NCI-H510A treated with DMSO at 0.1 percent for 48 hours (cell line): Measurements from ENCODE around the gene OMD.
"Not testable (repeated sequence)": the region's sequence is repeated elsewhere in the genome, so short reads cannot be mapped to it uniquely, and the experiment has no call there.

ENCODE experiments used
- DNase-seq: peaks from one replicate; lab custom pipeline; 2025; lab: John Stamatoyannopoulos, UW

OMD gene

DNA sequence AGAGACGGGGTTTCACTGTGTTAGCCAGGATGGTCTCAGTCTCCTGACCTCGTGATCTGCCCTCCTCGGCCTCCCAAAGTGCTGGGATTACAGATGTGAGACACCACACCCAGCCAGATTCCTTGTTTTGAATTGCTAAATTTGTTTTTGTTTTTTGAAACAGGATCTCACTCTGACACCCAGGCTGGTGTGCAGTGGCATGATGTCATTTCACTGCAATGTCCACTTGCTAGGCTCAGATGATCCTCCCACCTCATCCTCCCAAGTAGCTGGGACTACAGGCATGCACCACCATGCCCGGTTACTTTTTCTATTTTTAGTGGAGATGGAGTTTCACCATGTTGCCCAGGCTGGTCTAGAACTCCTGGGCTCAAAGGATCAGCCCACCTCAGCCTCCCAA lies 13.1 kb downstream of the OMD start:
- not testable (repeated sequence) for DNase-seq

DNA sequence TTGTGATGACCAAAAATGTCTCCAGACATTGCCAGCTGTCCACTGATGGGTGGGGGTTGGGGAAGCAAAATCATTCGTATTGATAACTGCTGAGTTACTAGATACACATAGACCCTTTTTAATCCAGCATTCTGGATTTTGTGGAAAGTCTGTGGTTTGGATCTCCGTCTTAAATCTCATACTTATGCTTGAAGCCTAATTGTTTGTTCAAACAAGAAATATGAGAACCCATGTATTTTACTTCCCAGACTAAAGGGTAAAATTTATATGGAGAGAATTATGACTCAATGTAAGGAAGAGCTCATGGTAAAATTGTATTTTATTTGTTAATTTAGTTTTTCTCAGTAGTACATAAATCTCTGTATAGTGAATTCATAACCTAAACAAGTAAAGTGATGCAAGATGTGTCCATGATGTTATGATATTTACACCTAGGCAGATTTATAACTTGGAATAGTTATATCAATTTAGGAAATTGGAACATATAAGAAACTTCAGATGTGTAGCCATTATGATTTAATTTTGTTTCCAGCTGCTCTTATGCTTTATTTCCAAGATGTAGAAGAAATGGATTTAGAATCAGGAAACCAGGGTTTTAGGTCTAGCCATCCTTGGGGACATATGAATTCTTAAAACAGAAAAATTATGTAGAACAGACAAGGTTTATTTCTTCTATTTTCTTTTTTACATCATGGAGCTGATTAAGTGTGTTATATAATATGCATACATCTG lies 15.4 kb downstream of the OMD start:
- DNase-seq, result no peak

DNA sequence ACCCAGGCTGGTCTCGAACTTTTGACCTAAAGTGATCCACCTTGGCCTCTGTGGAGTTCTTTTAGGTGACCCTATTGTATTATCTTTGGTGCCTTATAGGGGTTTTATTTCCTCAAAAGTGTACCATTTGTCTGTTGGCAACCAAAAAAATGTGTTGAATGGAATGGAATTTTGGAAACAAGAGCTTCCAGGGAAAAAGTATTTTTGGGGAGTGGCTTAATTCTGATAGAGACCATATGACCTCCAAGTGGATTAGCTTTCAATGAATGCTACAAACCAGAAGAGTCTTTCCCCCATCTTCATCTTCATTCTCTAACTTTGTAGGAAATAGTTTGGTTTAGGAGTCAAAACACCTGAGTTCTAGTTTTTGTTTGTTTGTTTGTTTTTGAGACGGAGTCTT lies 16.5 kb downstream of the OMD start:
- no peak for DNase-seq

DNA sequence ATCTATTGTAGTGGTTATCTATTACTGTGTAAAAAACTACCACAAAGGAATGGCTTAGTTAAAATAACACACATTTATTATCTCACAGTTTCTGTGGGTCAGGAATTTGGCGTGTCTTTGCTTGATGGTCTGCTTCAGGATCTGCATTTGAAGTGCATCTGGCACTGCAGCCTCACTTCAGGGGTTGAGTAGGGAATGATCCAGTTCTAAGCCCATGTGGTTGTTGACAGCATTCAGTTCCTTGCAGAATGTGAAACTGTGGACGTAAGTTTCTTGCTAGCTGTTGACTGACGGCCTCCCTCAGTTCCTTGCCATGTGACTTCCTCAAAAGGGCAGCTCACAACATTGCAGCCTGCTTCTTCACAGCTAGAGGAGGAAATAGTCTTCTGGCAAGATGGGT lies 17.8 kb downstream of the OMD start:
- no peak for DNase-seq

DNA sequence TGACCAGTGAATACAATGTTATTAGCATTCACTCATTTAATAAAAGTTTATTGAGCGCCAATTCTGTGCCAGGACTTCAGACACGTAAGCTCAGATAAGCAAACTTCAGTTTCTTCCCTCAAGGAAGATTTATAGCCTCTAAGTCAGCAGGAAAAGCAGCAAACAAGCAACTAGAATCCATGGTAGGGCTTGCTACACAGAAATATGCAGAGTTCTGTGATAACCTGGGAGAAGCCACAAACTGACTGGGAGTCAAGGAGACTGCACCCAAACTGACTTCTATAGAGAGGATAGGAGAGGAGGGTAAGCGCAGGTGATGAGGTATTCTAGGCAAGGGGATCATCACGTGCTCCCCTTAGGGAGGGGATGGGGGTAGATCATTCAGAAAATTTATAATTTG lies 18.5 kb downstream of the OMD start:
- DNase-seq, result no peak

DNA sequence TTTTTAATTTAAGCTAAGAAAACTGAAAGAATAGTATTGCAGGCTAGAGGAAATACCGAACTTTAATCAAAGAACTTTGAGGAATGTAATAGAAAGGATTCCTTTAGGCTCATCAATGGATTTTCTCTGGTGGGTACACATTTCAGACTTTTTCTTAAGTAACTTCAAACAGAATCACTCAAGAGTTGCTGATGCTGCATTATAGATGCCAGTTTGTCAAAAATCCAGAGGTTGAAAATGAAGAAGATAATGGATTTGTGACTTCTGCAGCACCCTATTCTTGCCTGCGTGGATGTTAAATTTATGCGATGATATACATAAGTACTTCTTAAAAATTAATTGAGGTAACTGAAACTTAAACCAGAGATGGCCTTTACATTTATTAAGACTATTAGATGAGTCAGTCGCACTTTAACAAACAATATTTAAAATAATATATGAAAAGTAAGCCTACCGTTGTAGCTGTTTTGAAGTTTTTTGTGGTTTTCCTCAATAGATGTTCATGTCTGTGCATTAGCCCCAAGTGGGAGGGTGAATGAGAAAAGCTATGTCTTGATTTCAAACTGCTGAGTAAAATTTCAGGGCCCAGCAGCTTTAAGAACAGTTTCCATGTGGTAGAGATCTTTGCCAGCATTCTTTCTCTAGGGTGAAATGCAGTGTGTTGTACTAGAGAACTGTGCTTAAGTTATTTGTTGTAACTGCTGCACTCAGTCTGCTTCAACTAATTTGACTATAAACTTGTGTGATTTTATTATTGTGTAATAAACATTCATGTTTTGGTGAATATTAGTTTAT lies 20.0 kb downstream of the OMD start, which contains the start of gene OGN:
Gene OGN, minus strand, starts transcription at position 537 of the 795 bp plus-strand sequence. CDS start 1,171 bp downstream, outside the sequence.
- no peak for DNase-seq

DNA sequence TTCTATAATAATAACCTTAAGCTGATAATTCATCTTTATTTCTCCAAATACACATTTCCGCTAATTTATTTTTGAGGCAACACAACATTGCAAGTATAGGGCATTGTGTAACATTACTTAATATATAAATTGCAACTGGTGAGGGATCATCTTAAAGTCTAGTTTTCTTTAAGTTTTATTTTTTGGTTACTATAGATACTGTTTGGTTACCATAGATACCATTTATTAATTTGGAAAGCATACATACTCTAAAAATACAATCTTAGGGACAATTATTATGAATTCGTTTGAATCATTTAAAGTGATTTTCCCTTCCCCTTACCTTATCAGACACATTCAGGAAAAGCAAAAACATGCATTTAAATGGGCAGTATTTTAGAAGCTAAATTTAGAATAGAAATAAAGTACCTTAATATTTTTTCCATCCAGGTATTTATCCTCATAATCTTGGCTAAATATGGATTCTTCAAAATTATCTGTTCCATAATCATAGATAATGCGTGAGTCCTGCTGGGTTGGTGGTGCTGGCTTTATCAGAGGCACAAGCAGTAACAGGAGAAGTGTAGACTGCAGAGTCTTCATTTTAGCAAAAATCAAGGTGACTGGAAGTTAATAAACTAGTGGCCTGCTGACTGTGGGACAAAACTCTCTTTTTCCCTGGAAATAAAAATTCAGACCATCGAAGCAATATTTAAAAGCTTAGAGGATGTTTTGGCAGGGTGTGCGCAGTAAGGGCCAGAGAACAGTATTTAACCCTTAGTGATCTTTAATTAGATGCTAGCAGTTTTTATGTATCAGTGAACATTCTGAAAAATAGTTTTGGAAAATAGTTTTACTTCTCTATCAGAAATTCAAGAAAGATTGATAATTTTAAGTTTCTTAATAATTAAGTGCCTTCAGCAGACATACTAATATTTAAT lies 21.2 kb downstream of the OMD start:
- no peak for DNase-seq

DNA sequence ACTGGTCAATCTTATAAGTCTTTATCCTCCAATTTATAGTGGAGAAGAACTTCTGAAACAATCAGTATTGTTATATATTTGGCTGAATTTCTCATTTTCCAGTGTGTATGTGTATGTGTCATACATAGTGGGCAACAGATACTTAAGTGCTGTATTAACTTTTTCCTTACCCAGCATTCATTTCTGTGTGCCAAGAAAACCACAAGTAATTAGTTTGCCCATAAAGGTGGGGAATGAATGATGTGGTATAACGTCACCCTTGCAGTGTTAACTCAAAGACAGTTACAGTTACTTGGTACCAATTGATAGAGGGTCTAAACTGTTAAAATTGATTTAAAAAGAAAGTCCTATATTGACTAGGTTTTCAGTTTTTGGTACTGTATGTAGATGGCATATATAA lies 21.9 kb downstream of the OMD start:
- no peak for DNase-seq

DNA sequence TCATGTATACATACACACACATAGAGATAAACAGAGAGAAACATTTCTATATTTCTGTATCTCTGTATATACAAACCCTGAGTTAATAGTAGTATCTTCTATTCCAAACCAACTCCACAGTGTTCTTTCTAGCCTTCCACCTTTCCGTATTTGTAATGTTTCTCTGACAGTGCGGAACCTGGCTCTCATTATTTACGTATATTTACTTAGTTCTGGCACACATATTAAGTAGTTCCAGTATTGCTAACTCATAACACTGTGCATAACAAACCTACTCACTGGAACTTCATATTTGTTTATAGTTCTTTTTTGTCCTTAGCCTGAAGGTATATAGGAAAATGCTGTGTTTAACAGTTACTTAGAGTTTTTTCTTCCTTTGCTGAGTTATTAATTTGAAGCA lies 26.4 kb downstream of the OMD start:
- no peak for DNase-seq

DNA sequence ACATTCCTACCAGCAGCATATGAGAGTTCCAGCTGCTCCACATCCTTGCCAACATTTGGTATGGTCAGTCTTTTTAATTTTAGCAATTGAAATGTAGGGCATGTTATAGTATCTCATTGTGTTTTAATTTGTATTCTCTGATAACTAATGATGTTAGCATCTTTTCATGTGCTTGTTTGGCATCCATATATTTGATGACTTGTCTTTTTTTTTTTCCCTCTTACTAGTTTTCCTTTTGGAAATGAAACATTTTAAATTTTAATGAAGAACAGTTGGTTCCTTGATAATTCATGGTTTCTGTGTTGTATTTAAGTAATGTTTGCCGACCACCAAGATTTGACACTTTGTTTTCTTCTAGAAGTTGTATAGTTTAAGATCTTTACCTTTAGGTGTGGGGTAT lies 28.7 kb downstream of the OMD start:
- no peak for DNase-seq

DNA sequence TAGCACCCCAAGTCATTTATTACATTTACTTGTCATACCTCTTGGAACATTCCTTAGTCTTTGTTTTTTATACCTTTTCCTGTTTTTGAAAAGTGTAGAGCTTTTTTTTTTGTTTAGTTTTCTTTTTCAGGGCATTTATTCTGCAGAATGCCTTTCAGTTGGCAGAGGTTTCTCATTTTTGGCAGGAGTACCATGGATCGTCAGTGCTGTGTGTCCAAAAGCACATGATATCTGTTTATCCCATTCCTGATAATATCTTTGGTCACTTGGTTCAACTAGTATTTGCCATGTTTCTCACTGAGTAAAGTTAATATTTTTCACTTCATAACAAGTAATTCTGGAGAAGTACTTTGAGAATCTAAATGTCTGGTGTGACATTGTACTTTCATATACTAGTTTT lies 30.6 kb downstream of the OMD start:
- no peak for DNase-seq

DNA sequence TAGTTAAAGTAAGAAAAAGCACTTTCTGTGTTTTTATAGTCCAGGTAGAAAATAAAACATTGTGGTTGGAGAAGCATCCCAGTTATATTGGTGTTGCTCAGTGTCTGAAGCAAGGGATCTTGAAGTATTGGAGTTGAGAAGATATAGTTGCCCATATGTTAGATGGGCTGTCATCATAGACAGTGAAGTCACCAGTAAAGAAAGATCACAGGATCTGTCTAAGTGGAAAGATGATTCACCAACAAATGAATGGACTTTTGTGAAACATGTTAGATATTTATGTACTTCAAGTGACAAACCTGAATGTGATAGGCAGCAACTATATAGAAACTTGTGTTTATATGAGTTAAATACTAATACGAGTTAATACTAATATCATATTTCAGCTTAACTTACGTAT lies 31.6 kb downstream of the OMD start:
- no peak for DNase-seq

DNA sequence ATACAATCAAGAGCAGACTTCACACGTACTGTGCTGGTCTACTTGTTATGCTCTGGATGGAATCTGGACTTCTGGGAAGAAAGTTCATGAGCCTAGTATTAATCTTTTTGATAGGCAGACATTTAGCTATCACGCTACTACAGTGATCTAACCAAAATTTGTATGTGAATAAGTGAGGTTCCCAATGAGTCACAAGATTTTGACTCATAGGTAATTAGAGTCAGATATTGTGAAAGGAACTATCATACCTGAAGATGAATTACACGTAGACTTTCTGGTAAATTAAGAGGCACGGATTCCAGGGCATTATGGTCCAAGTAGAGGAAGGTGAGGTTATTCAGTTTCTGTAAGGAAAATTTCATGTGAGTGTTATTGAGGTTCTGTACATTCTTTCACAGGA lies 38.3 kb downstream of the OMD start:
- DNase-seq, result no peak

DNA sequence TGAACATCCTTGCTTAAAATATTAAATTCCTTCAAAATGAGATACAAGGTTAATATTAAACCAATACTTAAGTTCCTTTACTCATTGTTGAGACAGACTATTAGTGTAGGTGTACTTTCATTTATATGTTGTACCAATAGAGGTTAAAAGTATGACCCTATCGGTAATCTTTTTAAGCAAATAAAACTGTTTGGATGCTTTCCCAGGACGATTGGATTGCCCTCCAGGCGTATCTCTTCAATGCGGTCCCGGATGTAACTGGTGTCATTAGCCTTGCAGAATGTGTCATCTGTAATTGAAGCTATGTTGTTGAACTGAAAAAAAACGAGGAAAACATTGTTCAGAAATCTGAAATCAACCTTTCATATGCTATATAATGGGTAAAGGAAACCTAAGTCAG lies 38.8 kb downstream of the OMD start:
- no peak for DNase-seq

DNA sequence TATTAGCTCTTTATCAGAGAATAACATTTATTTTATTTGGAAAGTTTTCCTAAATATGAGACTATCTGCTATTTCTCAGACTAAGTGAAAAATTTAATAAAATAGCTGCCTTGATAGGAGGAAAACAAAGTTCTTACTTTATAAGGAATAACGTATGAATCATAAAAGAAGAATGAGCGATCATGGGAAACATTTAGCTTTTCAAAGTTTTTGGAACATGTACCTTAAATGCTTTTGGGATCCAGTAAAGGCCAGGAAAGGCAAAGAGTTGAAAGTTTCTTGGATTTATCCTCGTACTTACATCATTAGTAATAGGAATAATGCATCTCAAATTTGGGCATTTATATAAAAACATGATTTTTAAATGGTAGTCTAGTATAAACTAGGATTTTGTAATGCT lies 39.3 kb downstream of the OMD start:
- no peak for DNase-seq

DNA sequence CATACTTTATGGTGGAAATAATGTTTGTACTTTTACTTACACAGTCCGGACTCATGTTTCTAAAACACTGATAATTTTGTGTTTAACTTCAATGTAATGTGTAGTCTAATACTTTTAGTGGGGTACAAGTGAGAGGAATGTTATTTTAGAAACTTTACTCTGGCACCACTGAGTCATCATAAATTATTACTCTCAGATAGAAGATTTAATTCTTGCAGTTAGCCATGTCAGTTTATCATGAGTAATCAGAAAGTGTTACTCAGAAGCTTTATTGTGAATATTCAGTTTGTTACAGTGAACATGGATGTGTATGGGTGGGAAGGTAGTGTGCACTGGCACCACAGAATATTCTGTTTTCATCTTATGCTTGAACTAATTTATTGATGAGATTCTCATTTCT lies 39.9 kb downstream of the OMD start:
- DNase-seq, result no peak

DNA sequence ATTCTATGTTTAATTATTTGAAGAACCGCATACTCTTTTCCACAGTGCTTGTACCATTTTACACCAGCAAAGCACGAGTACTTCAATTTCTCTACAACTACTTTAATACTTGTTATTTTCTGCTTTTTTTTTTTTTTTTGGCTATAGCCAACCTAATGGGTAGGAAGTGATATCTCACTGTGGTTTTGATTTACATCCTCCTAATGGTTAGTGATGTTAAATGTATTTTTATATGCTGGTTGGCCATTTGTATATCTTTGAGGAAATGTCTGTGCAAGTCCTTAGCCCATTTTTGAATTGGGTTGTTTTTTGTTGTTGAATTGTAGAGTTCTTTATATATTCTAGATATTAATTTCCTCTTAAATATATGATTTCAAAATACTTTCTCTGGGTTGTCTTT lies 42.5 kb downstream of the OMD start:
- no peak for DNase-seq

DNA sequence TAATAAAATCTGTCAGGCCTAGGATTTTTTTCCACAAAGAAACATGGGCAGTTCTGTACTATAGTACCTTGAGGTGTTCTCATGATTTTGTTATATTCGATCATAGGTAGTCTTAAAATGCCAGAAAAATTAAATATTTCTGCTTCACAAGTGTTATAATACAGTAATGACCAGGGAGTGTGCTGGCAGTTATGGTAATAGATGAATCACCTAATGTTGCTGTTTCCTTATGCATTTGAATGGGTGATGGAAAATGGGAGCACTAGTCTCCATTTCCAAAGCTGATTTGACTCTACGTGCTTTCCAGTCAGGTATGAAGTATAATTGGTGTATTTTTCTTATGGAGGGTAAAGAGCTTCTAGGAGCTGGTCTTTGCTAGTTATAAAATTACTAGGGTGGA lies 43.7 kb downstream of the OMD start:
- no peak for DNase-seq

DNA sequence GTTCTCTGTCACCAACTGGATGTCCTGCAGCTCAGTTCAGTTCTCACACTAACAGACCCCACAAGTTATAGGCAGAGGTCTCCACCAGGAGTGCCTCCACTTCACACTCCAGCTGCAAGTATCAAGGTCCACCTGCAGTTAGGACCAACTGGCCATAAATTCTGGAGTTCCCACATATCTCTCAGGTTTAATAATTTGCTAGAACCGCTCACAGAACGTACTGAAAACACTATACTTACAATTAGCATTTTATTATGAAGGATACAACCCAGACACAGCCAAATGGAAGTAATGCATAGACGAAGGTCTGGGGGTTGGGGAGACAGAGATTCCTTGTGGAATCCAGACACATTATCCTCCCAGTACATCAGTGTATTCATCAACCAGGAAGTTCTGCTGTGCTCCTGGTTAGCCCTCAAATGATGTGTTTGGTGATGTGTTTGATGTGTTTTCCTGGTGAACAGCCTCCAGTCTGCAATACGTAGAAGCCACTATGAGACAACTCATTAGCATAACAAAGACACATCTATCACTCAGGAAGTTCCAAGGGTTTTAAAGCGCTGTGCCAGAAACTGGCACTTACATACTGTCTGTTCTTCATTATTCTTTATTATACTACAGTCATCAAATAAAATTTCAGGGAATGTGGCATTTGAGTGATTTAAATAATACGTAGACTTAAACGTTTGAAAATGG lies 45.3 kb downstream of the OMD start:
- peak; percentile 63 for DNase-seq

DNA sequence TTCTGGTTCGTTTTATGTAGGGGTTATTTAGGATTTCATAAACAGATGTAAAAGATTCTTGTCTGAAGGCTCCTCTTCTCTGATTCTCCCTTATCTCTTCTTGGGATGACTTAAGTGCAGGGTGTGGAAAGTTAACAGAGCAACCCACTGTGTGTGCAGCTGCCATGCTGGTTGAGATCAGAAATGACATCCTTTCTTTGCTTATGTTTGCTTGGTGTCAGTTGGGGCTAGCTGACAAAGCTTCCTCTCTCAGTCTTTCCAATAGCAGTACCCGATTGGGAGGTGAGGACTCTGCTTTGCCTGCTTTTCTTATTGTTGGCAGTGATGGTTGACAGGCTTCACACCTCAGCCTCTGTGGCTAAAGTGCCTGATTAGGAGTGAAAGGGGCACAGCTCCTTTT lies 46.4 kb downstream of the OMD start:
- peak; percentile 18 for DNase-seq

DNA sequence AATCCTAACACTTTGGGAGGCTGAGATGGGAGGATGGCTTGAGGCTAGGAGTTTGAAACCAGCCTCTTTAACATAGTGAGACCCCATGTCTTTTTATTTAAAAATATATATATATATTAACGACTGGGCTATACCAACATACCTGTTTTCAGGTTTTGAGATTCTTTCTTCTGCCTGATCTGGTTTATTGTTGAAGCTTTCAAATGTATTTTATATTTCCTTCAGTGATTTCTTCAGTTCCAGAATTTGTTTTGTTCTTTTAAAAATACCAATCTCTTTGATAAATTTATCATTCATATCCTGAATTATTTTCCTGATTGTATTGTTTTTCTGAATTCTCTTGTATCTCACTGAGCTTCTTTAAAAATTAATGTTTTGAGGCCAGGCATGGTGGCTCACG lies 51.1 kb downstream of the OMD start:
- DNase-seq, result no peak

DNA sequence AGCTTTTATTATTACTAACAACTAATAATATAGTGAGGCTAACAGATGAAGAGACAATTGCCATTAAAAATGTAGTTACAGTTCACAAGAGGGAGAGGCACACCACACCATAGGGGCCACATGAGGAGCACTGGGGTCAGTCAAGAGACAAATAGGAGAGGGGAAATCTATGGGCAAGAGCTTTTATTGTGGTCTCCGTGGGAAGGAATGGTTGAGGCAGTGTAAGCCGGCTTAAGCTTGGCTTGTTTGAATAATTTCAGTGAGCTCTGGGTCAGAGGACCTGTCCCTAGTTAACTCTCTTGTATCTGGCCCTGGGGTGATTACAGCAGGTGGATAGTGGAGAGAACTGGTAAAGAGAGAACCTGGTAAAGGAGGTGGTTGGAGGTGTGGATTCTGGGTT lies 55.2 kb downstream of the OMD start:
- no peak for DNase-seq
